Activated CD4-positive, alpha-beta memory T cell treated with anti-CD3 and anti-CD28 coated beads for 36 hours (primary cell): Measurements from ENCODE around the gene SYCP2L. TPM values are rescaled to one million over a fixed set of nuclear protein-coding genes. Genes with fewer than 3 reads are reported as not detected.
"Not testable (repeated sequence)": the region's sequence is repeated elsewhere in the genome, so short reads cannot be mapped to it uniquely, and the experiment has no call there.

ENCODE experiments used
- CTCF ChIA-PET: fragments of 350-600 bp; sonication (Branson Sonifier 250); formaldehyde crosslinking; loops from one replicate; lab custom pipeline; 2021; ENCODE audit warnings: antibody characterized with exemption, inconsistent platforms; lab: Charles Lee
- POLR2A ChIA-PET: fragments of 350-600 bp; sonication (Branson Sonifier 250); formaldehyde crosslinking; loops from one replicate; lab custom pipeline; 2021; ENCODE audit warnings: antibody characterized with exemption; lab: Charles Lee
- DNase-seq: peaks from one replicate; pipeline ENCODE4 v3.0.0-alpha.2; 2020
- H3K27ac Mint-ChIP-seq: one replicate; pipeline ENCODE4 v1.8.0; 2021; ENCODE audit warnings: mixed read lengths
- H3K27me3 Mint-ChIP-seq: one replicate; pipeline ENCODE4 v1.8.0; 2021; ENCODE audit warnings: mixed read lengths
- H3K36me3 Mint-ChIP-seq: one replicate; pipeline ENCODE4 v1.8.0; 2021; ENCODE audit warnings: mixed read lengths
- H3K4me1 Mint-ChIP-seq: one replicate; pipeline ENCODE4 v1.8.0; 2021; ENCODE audit warnings: low read depth, mixed read lengths
- H3K4me3 Mint-ChIP-seq: one replicate; pipeline ENCODE4 v1.8.0; 2021; ENCODE audit warnings: mild to moderate bottlenecking, mixed read lengths
- H3K9me3 Mint-ChIP-seq: one replicate; pipeline ENCODE4 v1.8.0; 2021; ENCODE audit warnings: mixed read lengths
- intact Hi-C: fragments of 100-400 bp; cut with micrococcal nuclease; formaldehyde crosslinking; loops from one replicate; pipeline ENCODE4 v1.15.1; 2023
- total RNA-seq, 2 experiments: library from RNA; stranded (reverse); gene quantifications; one replicate each; pipeline ENCODE4 v1.2.3, GENCODE V29; 2021

SYCP2L gene
- total RNA-seq, 2 experiments from 2014 or later, result 0.10 TPM; not detected in 1

DNA sequence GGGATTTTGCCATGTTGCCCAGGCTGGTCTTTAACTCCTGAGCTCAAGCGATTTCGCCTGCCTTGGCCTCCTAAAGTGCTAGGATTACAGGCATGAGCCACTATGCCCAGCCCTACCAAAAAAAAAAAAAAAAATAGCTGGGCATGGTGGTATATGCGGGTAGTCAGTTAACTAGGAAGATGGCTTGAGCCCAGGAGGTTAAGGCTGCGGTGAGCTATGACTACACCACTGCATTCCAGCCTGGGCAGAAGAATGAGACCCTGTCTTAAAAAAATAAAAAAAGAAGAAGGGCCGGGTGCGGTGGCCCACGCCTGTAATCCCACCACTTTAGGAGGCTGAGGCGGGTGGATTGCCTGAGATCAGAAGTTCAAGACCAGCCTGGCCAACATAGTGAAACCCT, 107.0 kb downstream of the SYCP2L start:
- DNase-seq, result no peak
- intact Hi-C loops, result no loop called here
- no peaks in the 10 kb centered on the region for H3K36me3 Mint-ChIP-seq
- CTCF ChIA-PET, result interaction anchor here (1.2 kb wide), 1 partner anchor 39 kb away, joined by 3 read pairs; no protein-coding TSS in a partner anchor
- H3K27ac Mint-ChIP-seq, result no peak overlapping the region
- no peaks in the 10 kb centered on the region for H3K9me3 Mint-ChIP-seq
- peaks cover 4% of the 10 kb centered on the region for H3K27me3 Mint-ChIP-seq
- H3K4me1 Mint-ChIP-seq, result no peaks in the 10 kb centered on the region
- POLR2A ChIA-PET, result no interaction called here
- H3K4me3 Mint-ChIP-seq, result no peak overlapping the region

DNA sequence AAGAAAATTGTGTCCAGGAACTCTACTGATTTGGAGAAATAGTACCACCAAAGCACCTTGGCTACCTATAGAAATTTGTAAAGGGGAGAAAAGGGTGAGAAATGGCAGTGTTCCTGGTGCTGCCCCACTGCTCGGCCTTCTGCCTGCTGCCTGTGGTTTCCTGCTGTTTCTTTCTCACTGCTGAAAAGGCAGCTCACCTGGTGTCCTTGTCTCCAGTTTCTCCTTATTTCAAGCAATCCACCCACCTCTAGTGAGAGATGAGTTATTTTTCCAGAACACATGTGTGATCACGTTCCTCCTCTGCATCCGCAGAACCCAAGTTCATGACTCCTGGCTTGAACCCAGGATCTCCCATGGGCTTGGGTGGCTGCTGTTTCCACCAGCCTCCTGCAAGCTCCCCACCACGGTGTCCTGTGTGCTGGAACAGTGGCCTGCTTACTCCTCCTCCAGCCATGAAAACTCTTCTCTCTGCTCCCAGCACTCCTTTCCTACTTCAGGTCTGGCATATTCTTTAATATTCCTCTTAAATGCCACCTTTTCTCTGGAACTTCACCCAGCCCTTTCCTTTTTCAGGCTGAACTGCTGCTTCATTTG, 108.4 kb downstream of the SYCP2L start:
- no peak for DNase-seq
- Mint-ChIP-seq H3K36me3 (no peaks in the 10 kb centered on the region), H3K27me3 (peaks cover 4% of the 10 kb centered on the region), H3K4me3 (no peak overlapping the region), H3K4me1 (no peaks in the 10 kb centered on the region), H3K27ac (no peak overlapping the region), H3K9me3 (no peaks in the 10 kb centered on the region)
- intact Hi-C loops, result no loop called here
- POLR2A ChIA-PET, result no interaction called here
- CTCF ChIA-PET, result no interaction called here

DNA sequence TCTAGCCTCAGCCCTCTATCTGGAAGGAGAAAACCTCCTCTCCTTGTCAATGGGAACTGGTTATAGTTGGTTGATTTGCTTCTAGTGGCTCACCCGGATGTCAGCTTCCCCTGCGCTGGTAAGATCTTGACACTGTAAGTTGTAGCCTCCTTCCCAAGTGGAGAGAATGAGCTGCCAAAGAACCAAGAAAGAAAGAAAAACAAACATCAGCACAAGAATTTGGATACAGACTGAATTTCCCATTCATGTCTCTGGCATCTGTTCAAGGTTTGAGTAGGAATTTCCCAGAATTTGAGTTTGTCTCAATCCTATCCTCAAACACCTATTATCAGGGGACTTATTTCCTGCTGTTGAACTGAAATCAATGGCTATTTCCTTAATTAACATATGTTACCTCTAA, 113.1 kb downstream of the SYCP2L start:
- Mint-ChIP-seq H3K27ac (no peak overlapping the region), H3K36me3 (no peaks in the 10 kb centered on the region), H3K9me3 (no peaks in the 10 kb centered on the region), H3K27me3 (peaks cover 6% of the 10 kb centered on the region), H3K4me1 (no peaks in the 10 kb centered on the region), H3K4me3 (no peak overlapping the region)
- ChIA-PET POLR2A (interaction anchor here (1.4 kb wide), 1 partner anchor 8 kb away, joined by 3 read pairs; no protein-coding TSS in a partner anchor), CTCF (interaction anchor here (1.3 kb wide), 1 partner anchor 69 kb away, joined by 3 read pairs; no protein-coding TSS in a partner anchor)
- no peak for DNase-seq
- intact Hi-C loops, result no loop called here

DNA sequence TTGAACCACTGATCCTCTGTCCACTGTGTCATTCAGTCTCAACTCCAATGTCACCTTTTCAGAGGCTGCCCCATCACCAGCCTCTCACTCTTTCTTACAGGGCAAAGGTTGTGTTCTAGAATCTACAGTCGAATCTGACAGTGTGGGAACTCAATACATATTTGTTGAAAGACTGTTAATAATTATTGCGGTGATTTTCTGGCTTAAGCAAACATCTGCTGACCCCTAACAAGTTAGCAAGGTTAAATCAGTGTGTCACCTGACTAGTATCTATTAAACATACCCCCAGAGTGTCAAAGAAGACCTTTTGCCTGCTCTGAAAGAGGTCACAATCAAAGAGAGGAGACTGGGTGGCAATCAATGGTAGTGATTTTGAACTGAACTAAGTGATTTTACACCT, 115.3 kb downstream of the SYCP2L start:
- DNase-seq, result no peak
- H3K4me1 Mint-ChIP-seq, result no peaks in the 10 kb centered on the region
- H3K27ac Mint-ChIP-seq, result no peak overlapping the region
- CTCF ChIA-PET, result interaction anchor here (1.0 kb wide), 1 partner anchor 48 kb away, joined by 3 read pairs; no protein-coding TSS in a partner anchor
- intact Hi-C loops, result no loop called here
- POLR2A ChIA-PET, result no interaction called here
- no peaks in the 10 kb centered on the region for H3K9me3 Mint-ChIP-seq
- H3K4me3 Mint-ChIP-seq, result no peak overlapping the region
- H3K36me3 Mint-ChIP-seq, result no peaks in the 10 kb centered on the region
- peaks cover 6% of the 10 kb centered on the region for H3K27me3 Mint-ChIP-seq

DNA sequence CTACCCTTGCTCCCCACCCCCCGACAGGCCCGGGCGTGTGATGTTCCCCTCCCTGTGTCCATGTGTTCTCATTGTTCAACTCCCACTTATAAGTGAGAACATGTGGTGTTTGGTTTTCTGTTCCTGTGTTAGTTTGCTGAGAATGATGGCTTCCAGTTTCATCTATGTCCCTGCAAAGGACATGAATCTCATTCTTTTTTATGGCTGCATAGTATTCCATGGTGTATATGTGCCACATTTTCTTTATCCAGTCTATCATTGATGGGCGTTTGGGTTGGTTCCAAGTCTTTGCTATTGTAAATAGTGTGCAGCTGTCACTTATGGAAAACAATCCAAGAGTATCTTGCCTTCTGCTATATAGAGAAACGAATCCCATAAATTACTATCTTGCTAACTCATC, 116.4 kb downstream of the SYCP2L start:
- POLR2A ChIA-PET, H3K9me3 Mint-ChIP-seq, H3K36me3 Mint-ChIP-seq, DNase-seq, intact Hi-C loops, H3K27ac Mint-ChIP-seq, H3K4me1 Mint-ChIP-seq, H3K27me3 Mint-ChIP-seq, H3K4me3 Mint-ChIP-seq: not testable (repeated sequence)
- CTCF ChIA-PET, result interaction anchor here (1.0 kb wide), 1 partner anchor 49 kb away, joined by 3 read pairs; no protein-coding TSS in a partner anchor

DNA sequence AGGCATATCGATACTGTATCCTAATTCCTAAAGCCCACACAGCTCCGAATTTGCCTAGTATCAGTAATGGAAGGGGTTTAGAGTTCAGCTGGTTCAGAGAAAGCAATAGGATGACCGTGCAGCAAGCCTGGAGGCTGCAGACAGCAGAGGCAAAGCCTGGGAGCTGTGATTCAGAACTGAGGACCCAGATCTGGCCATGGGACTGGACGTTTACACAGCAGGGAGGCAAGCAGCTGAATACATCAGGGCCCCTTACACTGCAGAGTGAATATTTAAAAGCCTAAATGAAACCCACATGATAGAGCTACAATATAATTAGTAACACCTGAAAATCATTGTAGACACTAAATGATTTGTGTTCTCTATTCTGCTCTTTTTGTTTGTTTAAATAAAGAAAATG, 119.2 kb downstream of the SYCP2L start:
- intact Hi-C loops, result no loop called here
- DNase-seq, result no peak
- POLR2A ChIA-PET, result no interaction called here
- CTCF ChIA-PET, result no interaction called here
- Mint-ChIP-seq H3K9me3 (no peaks in the 10 kb centered on the region), H3K36me3 (no peaks in the 10 kb centered on the region), H3K27me3 (peaks cover 15% of the 10 kb centered on the region), H3K4me3 (no peak overlapping the region), H3K4me1 (no peaks in the 10 kb centered on the region), H3K27ac (no peak overlapping the region)

DNA sequence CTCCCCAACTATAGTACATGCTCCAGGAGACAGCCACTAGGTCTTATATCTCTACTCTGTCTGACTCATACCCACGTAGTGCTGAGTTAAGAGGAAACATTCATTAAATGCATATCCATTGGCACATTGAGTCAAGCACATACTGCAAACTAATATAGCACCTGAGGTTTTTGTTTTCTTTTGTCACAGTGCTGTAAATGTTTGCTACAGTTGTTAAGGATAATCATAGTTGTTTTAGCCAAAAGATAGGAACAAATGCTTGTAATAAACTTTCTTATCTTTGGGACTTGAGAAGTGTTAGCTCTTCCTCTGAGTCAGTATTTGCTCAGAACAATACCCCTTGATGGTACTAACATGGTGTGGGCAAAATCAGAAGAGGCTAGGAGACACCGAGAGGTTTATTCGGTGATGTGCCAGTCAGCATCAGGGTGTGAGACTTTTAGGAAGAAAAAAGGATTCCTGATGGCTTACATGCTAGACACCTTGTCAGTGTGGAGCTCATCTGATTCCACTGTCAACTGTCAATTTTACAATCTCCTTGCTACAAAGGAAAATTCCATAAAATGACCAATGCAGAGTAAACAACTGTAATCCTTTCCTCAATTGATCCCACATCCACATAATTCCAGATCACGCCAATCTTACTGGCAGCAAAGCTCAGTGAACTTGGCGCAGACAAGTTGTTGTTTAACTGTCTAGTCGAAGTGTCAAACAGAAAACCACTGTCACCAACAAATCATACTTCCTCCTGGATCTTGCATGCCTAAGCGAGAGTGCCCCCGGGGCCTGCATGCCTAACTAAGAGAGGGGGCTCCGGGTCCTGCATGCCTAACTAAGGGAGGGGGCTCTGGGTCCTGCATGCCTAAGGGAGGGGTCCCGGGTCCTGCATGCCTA, 121.1 kb downstream of the SYCP2L start:
- H3K4me1 Mint-ChIP-seq, result no peaks in the 10 kb centered on the region
- ChIA-PET POLR2A (interaction anchor here (1.0 kb wide), 1 partner anchor 9 kb away, joined by 3 read pairs; no protein-coding TSS in a partner anchor), CTCF (no interaction called here)
- H3K27me3 Mint-ChIP-seq, result peaks cover 15% of the 10 kb centered on the region
- no peak overlapping the region for H3K4me3 Mint-ChIP-seq
- no peak for DNase-seq
- no peak overlapping the region for H3K27ac Mint-ChIP-seq
- intact Hi-C loops, result no loop called here
- no peaks in the 10 kb centered on the region for H3K9me3 Mint-ChIP-seq
- H3K36me3 Mint-ChIP-seq, result no peaks in the 10 kb centered on the region

DNA sequence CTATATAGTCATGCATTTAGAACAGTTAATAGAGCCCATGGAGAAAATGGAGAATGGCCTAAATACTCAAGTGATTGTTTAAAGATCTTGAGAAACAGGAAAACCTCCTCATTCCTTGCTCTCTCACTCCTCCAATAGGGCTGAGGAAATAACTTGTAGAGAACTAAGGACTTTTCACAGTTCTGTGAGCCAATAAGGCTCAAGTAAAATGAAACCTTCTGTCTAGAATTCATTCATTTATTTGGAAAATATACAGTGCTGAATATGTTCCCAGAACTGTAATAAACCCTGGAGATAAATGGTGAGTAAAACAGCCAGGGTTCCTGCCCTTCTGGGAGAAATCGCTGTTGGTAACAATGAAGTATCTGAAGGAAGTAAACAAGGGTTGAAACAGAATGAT, 122.0 kb downstream of the SYCP2L start:
- CTCF ChIA-PET, result no interaction called here
- H3K36me3 Mint-ChIP-seq, result no peaks in the 10 kb centered on the region

DNA sequence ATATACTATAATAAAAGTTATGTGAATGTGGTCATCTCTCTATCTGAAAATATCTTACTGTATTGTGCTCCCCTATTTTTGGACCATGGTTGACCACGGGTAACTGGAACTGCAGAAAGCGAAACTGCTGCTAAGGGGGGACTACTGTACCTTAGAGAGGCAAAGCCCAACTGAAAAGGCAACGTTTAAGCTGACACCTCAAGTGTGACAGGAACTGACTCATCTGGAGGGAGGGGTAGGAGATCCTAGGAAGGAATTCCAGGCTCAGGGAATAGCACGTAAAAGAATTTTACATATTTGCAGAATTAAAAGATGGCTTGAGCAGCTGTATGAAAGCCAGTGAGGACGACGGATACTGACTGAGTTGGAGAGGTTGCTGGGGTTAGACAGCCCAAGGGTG, 122.5 kb downstream of the SYCP2L start:
- no peak for DNase-seq
- no peak overlapping the region for H3K4me3 Mint-ChIP-seq
- no peak overlapping the region for H3K27ac Mint-ChIP-seq
- H3K27me3 Mint-ChIP-seq, result peaks cover 17% of the 10 kb centered on the region
- intact Hi-C loops, result no loop called here
- H3K36me3 Mint-ChIP-seq, result no peaks in the 10 kb centered on the region
- no peaks in the 10 kb centered on the region for H3K4me1 Mint-ChIP-seq
- ChIA-PET CTCF (no interaction called here), POLR2A (no interaction called here)
- H3K9me3 Mint-ChIP-seq, result no peaks in the 10 kb centered on the region

More for the DNA sequence above, 122.0 kb downstream of the SYCP2L start:
- intact Hi-C loops, result no loop called here
- Mint-ChIP-seq H3K4me1 (no peaks in the 10 kb centered on the region), H3K27ac (no peak overlapping the region), H3K27me3 (peaks cover 17% of the 10 kb centered on the region), H3K9me3 (no peaks in the 10 kb centered on the region), H3K4me3 (no peak overlapping the region)
- POLR2A ChIA-PET, result interaction anchor here (0.6 kb wide), 1 partner anchor 124 kb away, joined by 5 read pairs; no protein-coding TSS in a partner anchor
- no peak for DNase-seq

DNA sequence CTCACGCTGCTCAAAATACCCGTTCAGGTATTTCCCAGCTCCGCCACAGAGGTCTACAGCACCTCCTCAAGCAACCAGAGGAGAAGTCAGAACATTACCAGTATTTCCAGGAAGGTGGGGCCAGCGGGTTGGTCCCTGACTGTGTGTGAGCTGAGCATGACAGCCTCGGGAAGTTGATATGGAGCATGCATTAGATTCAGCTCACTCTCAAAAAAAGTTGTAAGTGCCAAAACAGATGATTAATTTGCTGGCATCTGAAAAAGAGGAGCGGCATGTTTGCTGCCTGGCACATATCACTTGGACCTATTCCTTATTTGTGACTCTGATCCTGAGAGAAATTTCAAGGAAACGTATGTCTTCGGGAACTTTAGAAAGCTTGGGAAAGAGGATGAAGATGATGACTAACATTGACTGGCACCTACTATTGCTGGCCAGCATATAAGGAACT, 125.0 kb downstream of the SYCP2L start:
- H3K4me1 Mint-ChIP-seq, result no peaks in the 10 kb centered on the region
- no peaks in the 10 kb centered on the region for H3K9me3 Mint-ChIP-seq
- POLR2A ChIA-PET, result no interaction called here
- intact Hi-C loops, result no loop called here
- CTCF ChIA-PET, result no interaction called here
- no peaks in the 10 kb centered on the region for H3K36me3 Mint-ChIP-seq
- H3K27me3 Mint-ChIP-seq, result peaks cover 23% of the 10 kb centered on the region
- no peak overlapping the region for H3K27ac Mint-ChIP-seq
- DNase-seq, result no peak
- no peak overlapping the region for H3K4me3 Mint-ChIP-seq

DNA sequence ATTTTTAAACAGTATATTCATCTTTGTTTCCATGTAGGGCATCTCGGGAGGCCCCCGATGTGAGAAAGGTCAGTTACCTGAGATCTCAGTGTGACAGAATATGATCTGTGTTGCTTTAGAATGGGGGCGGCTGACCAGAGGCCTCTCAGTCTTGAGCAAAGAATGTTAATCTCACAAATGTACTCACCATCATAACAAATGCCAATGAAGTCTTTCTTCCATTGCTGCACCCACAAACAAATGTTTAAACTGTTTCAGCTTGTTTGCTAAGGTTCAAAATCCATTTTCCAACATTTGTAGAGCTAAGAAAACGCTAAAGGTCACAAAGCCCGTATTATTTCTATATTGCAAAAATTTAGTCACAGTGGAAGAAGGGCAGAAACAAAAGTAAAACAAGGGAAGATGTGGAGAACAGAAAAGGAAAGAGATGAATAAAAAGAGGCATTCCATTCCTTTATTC, 125.5 kb downstream of the SYCP2L start:
- H3K27me3 Mint-ChIP-seq, result peaks cover 23% of the 10 kb centered on the region
- intact Hi-C loops, result no loop called here
- no peak overlapping the region for H3K27ac Mint-ChIP-seq
- POLR2A ChIA-PET, result no interaction called here
- H3K4me1 Mint-ChIP-seq, result no peaks in the 10 kb centered on the region
- no peak for DNase-seq
- no peak overlapping the region for H3K4me3 Mint-ChIP-seq
- CTCF ChIA-PET, result no interaction called here
- H3K9me3 Mint-ChIP-seq, result no peaks in the 10 kb centered on the region
- H3K36me3 Mint-ChIP-seq, result no peaks in the 10 kb centered on the region

DNA sequence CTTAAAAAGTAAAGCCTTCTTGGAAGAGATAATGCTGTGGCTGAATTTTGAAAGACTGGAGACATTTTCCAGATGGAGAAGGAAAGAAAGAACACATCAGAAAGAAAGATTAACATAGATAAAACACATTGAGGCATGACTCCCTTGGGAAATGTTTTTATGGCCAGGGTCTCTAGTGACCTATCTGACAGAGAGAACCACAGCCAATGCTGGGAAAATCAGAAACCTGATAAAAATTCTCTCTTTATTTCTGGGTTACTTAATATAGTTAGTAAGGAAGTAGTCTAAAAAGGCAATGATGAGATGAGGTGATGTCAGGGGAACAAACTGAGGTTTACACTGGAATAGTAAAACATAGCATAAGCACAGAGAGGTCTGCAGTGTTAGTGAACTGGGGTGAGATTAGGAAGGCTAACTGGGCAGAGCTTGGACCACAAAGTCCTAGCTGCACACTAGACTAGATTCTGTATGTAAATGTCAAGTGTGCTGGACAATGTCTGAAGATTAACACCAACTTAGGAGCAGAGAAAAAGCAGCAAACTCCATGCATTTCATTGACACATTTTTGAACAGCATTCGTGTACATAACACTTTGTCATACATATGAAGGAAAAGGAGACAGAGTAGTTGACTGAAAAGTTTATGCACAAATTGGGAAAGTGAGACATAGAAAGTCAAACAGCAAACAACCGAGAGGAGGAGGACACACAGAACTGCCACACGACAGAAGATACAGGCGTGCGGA, 126.3 kb downstream of the SYCP2L start:
- no peak for DNase-seq
- Mint-ChIP-seq H3K27me3 (peaks cover 22% of the 10 kb centered on the region), H3K27ac (no peak overlapping the region), H3K4me3 (no peak overlapping the region), H3K9me3 (no peaks in the 10 kb centered on the region), H3K36me3 (no peaks in the 10 kb centered on the region), H3K4me1 (no peaks in the 10 kb centered on the region)
- intact Hi-C loops, result no loop called here
- POLR2A ChIA-PET, result no interaction called here
- CTCF ChIA-PET, result no interaction called here
